HG03175 (cell line): ENCODE results near the gene AXIN1.
"Not testable (repeated sequence)": the region's sequence is repeated elsewhere in the genome, so short reads cannot be mapped to it uniquely, and the experiment has no call there.

Source experiments
- ATAC-seq: cut with Tn5 transposase; IDR thresholded peaks from one replicate; pipeline ENCODE4 v1.9.1; 2021; ENCODE audit warnings: mild to moderate bottlenecking, moderate library complexity; ENCODE audit not compliant: unreplicated experiment

AXIN1 gene

DNA sequence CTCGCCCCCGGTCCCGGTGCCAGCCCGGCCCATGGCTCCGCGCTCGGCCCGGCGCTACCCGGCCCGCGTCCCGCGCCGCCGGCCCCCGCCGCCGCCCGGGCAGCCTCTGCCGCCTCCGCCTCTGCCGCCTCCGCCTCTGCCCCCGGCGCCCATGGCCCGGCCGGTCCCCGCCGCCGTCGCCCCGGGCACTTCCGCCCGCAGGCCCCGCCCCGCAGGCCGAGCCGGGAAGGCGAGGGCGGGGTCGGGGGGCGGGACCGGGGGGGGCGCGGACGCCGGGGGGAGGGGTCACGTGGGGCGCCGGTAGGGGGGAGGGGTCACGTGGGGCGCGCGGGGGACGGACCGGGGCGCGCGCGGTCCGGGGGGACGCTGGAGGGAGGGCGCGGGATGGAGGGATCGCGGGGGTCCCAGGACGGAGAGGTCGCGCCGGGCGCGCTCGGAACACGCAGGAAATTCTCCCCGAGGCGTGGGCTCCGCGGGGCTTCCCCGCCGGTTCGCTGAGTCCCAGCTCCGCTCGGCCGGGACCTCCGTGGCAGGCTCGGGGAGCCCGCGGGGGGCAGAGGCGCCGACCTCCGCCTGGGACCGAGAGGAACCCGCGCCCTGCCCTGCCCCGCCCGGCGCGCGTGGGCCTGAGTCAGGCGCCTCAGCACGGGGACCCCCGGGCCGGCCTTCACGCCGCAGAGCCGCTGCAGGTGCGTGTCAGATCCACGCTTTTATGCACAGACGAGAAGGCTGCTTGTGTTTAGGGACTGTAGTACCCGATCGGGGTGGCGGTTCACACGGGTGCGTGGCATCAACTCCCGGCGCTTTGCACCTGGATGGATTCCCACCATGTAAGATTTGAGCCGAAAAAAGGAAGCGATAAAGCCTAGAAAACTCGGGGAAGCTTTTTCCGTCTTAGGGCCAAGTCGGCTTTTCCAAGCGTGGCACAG is 29.5 kb upstream of the AXIN1 start, which contains the start of gene PGAP6:
Gene PGAP6 (minus strand): TSS at position 190 of the 929 bp plus-strand sequence. CDS start 157 bp downstream, at position 33.
- peak; percentile 67 for ATAC-seq

DNA sequence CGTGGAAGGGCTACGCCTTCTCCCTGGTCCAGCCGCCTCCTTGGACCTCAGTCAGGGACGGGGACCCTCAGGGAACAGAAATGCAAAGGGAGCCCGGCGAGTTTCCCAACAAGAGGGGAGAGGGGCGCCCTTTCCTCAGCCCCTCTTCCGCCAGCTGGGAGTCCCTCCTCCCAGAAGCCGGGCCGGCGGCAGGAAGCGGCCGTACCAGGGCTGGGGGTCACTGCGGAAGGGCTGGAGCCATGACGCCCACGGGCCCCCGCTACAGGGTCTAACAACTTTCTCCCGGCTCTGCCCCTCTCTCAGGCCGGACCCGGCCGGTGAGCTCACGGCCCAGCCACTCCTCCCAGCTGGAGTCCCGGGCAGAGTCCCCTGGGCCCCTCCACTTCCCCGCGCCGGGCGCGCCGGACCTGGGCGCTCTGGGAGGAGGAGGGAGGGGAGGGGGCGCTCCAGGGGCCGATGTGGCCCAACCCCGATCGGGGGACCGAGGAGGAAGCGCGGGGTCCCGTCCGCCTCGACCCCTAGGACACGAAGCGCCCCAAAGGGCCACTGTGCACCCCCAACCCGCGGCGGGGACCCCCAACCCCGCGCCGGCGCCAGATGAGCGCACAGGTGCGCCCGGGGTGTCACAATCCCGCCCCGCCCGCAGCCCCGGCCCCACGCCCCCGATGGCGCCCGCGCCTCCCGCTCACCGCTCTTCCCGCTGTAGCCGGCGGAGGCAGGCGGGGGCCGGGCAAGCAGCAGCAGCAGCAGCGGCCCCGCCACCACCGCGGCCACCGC is 28.7 kb upstream of the AXIN1 start:
- ATAC-seq, result peak; percentile 11

DNA sequence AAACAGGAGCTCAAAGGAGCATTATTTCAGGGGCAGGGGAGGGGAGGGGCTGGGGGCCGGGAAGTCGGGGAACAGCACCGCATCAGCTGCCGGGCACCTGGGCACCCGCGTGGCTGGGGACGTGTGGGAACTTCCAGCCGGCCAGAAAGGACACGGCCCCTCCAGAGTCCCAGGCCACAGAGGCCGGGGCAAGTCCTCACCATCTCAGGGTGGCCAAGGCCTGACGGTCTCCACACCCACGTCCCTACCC is 28.2 kb upstream of the AXIN1 start:
- no peak for ATAC-seq

DNA sequence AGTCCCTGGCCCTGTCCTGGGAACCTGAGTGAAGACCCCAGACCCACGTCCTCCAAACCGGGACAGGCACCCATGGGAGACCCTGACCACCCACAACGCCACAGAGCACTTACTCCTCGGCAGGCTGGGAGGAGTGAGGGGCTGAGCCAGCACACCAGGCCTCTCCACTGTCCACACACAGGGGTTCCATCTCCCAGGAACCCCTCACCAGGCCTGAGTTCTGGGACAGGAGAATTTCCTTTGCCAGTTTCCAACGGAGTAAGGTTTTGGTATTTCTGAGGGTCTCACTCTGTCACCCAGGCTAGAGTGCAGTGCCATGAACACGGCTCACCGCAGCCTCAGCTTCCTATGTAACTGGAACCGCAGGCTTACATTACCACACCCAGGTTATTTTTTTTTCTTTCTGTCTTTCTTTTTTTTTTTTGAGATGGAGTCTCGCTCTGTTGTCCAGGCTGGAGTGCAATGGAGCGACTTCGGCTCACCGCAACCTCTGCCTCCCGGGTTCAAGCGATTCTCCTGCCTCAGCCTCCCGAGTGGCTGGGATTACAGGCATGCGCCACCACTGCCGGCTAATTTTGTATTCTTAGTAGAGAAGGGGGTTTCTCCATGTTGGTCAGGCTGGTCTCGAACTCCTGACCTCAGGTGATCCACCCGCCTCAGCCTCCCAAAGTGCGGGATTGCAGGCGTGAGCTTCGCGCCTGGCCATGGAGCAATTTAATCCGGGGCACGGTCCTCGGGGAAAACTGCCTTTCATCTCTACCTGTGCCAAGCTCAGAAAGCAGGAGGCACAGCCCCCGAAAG is 27.6 kb upstream of the AXIN1 start:
- no peak for ATAC-seq

DNA sequence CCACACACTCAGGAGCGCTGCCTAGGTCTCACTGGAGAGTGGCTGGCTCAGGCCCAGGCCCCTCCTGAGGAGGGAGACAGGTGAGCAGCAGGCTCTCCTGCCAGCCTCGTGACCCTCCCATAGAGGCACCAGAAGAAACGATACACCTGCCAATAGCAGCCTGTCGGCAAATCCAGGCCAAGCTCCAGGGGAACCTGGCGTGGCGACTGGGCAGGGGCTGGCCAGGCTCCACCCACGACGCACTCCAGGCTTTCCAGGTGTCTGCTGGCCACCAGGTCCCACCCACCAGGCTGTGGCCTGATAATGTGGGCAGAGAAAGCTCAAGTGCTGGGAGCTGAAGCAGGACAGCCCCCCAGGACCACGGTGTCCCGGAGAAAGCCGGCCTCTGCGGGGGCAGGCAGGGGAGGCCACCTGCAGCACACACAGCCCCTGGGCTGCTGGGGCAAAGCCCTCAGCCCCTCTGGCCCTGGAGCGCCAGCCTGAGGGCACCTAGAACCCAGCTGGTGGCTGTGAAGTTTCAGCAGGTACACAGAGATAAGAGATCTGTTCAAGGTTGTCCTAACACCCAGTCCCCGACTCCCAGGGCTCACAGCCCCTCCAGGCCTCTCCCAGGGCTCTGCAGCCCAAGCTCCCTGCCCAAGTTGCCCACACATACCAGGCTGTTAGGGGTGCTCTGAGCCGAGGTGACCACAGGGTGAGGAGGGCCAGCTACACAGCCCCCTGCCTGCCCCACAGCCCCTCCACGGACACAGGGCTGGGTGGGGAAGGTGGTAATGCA is 26.8 kb upstream of the AXIN1 start:
- ATAC-seq, result no peak

DNA sequence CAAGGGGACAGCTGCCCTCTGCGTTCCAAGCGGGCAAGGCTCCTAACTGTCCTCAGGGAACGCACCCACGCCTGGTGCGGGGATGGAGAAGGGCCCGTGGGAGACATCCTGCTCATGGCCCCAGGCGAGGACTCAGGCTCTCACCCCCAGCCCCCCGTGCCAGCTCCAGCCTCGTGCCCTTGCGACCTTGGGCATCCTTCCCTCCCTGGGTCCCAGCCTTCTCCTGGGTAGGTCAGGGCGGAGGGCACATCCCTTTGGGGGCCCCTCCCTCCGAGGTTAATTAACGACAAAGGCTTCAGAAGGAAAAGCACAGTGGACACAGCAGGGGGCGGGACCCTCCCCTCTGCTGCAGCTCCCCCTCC is 26.3 kb upstream of the AXIN1 start:
- no peak for ATAC-seq

DNA sequence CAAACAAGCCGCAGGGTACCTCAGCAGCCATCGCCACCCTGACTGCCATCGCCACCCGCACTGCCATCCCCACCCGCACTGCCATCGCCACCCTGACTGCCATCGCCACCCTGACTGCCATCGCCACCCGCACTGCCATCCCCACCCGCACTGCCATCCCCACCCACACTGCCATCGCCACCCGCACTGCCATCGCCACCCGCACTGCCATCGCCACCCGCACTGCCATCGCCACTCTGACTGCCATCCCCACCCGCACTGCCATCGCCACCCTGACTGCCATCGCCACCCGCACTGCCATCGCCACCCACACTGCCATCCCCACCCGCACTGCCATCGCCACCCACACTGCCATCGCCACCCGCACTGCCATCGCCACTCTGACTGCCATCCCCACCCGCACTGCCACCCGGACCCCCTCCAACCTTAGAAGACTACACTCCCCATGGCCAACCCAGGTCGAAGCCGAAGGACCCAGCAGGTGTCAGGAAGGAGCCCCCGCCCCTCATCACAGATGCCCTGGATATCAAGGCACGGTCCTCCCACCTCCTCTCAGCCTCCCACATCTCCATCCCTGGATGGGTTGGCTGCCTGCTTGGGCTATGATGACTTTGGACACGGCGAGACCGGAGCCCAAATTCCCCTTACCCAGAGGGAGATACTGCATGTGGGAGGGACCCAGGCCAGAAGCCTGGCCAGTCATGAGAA is 25.7 kb upstream of the AXIN1 start:
- ATAC-seq, result not testable (repeated sequence)

DNA sequence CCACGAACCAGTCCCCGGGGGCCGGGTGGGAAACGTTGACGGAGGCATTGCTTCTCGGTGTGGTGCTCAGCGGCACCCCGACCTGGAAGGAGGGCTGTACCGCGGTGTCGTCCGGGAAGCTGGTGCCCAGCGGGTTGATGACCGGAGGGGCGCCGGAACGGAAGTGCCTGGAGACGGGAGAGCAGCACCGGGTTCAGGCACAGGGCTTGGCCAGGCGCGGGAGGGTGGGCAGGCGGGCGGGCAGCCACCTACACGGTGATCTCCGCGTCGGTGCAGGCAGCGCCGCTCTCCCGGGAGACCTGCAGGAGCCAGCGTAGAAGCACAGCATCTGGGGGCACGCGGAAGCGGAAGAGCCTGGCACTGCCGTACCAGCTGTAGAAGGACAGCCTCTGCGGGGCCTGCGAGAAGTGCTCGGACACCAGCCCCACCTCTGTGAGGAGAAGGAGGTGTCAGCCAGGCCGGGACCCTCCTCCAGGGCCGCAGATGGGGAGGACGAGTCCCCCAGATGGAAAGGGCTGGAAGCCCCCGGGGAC is 25.0 kb upstream of the AXIN1 start:
- no peak for ATAC-seq

DNA sequence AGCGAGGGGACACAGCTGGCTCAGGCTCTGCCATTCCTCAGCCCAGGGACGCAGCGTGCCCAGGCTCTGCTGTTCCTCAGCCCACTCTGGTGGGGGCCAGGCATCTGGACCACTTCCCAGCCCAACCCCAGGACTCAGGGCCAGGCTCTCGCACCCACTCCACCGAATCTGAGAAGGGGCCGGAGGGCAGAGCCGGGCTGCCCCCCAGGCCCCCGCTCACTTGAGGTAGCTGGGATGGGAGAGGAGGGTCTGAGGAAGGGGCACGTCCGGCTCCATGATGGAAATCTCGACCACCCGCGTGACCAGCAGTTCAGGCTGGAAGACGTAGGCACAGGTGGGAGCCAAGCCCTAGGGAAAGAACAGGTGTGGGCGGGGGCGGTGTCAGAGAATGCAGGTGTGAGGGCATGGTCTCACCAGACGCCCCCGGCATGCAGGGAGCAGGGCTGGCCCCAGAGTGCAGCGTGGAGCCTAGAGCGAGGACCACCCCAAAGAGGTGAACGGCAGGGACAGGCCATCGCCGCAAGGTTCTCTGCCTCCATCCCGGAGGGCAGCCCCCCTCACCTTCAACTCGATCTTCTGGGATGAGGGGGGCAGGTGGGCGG is 24.4 kb upstream of the AXIN1 start:
- no peak for ATAC-seq

DNA sequence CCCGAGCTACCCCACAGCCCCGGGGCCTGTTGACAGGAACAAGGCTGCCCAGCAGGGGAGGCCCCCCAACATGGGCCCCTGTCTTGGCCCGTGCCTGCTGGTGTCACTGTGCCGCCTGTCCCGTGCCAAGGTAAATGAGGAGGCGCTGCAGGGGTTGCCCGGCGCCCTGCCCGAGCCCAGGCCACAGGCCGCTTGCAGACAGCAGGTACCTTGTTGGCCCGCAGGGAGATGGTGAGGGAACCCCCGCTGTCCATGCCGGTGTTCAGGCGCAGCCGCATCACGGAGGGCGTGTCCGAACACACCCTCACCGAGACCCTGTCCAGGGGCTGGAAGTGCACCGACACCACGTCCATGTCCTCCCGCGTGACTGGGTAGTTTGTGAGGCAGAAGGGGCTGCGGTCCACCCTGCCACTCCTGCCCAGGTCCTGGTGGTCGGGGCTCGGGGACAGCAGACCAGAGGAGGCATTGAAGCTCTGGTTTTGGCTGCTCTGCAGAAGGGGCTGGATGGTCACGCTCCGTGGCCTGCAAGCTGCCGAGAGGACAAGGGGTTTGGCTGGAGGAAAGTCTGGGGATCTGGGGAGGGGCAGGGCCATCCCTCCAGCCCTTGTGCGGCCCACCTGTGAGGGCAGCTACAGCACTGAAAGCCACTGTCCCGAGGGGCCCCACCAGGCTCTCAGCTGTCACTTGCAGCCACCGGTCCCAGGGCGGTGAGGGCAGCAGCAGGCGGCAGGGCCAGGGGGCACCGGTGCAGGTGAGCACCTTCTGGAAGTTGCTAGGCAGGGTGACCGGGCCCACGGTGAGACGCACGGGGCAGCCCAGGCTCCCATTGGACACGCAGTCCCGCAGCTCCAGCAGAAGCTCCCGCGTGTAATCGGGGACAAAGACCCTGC is 23.6 kb upstream of the AXIN1 start:
- ATAC-seq, result no peak

DNA sequence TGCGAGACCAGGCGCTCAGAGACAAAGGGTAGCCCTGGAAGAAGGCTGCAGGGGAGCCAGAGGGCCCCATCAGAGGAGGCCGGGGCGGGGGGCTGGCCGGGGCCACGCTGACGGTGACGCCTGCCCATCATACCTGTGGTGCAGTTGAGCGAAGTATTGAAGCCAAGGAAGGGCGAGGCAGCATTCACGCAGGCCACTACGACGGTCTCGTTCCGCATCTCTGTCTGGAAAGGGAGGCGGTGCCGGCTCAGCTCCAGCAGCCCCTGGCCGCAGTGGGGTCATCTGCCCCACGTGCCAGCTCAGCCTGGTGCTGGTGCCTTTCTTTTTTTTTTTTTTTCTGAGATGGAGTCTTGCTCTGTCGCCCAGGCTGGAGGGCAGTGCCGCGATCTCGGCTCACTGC is 22.7 kb upstream of the AXIN1 start:
- ATAC-seq, result no peak

DNA sequence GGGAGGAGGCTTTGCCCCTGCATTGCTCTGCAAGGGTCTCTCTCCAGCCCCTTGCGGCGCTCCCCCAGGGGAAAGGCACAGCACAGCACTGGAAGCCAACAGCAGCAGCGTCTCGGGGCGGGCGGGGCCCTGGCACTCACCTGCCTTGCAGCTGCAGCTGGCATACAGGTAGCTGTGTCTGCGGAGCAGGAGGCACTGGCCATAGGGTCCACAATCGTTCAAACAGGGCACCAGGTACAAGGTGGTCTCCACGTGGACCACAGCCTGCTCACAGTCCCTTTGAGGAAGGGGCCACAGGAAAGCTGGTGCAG is 22.0 kb upstream of the AXIN1 start:
- no peak for ATAC-seq

DNA sequence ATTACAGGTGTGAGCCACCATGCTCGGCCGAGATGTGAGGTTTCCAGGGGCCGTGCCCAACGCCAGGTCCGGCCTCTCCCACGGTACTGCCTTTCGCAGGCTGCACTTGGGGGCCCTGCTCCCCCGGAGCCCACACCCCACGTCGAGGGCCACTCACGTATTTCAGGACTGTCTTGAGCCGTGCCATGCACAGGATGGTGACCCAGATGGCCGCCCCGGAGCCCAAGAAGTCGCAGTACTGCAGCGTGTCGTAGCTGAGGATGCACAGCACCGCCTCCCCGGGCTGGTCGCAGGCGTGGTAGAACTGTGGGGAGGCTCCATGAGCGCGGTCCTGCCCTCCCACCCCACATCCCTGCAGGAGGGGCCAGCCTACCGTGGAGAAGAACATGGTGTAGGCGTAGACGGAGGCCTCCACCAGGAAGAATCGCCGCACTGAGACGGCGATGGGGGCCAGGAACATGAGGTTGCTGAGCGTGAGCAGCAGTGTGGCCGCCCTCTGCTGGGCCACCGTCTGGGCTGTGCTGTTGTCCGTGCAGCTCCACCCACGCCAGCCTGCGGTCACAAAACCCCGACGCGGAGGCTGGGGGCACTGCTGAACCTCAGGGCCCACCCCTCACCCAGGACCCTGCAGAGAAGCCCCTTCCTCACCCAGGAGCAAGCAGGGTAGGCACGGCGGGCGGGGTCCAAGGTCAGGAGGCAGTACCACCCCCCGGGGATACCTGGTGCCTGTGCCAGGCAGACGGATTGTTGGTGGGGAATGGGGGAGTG is 21.5 kb upstream of the AXIN1 start:
- ATAC-seq, result no peak

DNA sequence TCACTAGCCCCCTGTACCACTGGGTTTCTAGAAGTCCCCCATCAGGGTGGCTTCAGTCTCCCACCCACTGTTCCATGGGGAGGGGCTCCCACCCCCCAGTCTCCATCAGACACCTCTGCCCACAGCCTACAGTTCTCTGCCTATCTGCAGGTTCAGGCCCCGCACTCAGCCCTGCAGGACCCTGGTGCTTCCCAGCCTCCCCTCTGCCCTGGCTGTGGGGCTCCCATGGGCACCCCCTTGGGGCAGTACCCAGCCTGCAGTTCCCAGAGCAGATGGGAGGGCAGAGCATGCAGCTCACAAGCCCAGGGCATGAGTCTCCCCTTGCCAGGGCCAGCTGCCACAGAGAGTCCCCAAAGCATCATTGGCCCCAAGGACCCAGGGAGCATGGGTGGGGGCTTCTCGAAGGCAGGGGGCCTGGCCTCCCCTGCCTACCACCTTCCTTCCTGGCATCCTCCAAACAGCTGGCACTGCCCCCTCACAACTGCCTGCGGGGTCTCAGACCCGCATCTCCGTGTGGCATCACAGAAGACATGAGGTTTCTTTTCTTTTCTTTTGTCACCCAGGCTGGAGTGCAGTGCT is 20.6 kb upstream of the AXIN1 start:
- no peak for ATAC-seq

DNA sequence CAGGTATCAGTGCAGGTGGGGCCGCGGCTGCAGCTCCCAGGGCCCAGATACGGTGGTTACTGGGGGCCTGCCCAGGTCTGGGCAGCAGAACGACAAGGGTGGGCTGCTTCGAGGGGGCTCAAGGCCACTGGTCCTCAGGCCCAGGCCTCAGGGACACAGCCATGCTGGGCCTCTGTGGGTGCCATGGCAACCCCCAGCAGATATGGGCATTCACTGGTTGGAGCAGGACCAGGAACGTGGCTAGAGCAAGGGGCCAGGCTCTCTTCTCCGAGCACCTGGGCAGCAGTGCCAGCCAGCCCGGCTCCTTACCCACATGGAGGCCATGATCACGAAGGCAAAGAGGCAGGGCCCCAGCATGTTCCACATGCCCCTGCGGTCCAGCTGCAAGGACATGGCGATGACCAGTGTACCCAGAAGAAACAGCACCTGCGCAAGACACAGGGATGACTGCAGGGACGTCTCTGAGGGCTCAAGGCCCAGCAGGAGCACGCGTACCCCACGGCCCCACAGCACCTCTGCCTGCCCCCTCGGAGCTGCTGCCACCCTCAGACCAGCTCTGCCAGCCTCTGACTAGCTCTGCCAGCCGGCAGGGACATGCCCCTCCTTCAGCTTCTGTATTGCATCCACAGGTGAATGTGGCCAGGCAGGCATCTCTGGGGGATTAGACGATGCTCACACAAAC is 19.9 kb upstream of the AXIN1 start:
- no peak for ATAC-seq

DNA sequence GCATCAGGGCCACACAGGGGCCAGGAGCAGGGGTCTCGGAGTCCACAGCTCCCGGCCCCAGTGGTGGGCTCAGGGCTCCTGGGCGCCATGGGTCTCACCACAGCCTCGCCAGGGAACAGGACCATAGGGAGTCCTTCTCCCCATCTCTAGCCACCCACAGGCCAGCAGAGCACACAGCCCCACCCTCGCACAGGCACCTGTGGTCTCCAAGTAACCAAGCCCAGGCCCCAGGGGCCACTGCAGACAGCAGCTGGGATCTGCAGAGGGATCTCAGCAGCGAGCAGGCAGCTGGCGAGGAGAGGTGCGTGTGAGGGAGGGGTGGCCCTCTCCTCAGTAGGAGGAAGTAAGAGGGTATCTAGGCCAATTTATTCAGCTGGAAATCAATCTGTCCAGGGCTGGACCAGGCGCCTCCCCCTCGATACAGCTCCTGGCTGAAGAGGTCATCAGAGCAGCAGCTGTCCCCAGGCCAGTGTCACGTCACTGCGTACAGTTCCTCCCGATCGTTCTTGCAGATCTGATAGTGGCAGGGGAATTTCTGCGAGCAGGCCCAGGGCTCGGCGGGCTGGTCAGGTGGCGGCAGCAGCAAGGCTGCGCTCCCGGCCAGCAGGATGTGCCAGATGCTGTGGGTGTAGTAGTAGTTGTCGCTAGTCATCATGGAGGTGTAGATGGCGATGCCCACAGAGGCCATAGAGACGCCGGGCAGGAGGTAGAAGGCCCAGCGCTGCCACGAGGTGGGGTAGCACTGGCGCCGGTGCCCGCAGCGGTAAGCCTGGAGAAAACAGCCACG is 19.2 kb upstream of the AXIN1 start:
- no peak for ATAC-seq
